Ishikawa (cell line): Measurements from ENCODE around the gene DGKI.

Source experiments
- CEBPB ChIP-seq: IDR thresholded peaks from 2 replicates; pipeline ENCODE4 v1.6.1; 2012
- CREB1 ChIP-seq: IDR thresholded peaks from 2 replicates; pipeline ENCODE4 v1.6.1; 2012; ENCODE audit warnings: low read depth
- EGR1 ChIP-seq: IDR thresholded peaks from 2 replicates; pipeline ENCODE4 v1.6.1; 2012
- EP300 ChIP-seq: IDR thresholded peaks from 2 replicates; pipeline ENCODE4 v1.6.1; 2012; ENCODE audit warnings: borderline replicate concordance
- FOXM1 ChIP-seq: IDR thresholded peaks from 2 replicates; pipeline ENCODE4 v1.6.1; 2012; ENCODE audit warnings: low read depth, borderline replicate concordance
- NFIC ChIP-seq: IDR thresholded peaks from 2 replicates; pipeline ENCODE4 v1.6.1; 2012
- RAD21 ChIP-seq: IDR thresholded peaks from 2 replicates; pipeline ENCODE4 v1.6.1; 2012; ENCODE audit warnings: low read depth
- REST ChIP-seq: IDR thresholded peaks from 2 replicates; pipeline ENCODE4 v1.6.1; 2012; ENCODE audit warnings: low read depth, mild to moderate bottlenecking
- TAF1 ChIP-seq: IDR thresholded peaks from 2 replicates; pipeline ENCODE4 v1.6.1; 2012; ENCODE audit warnings: low read depth, mild to moderate bottlenecking
- TCF12 ChIP-seq: IDR thresholded peaks from 2 replicates; pipeline ENCODE4 v1.6.1; 2012; ENCODE audit warnings: low read depth
- TEAD4 ChIP-seq: IDR thresholded peaks from 2 replicates; pipeline ENCODE4 v1.6.1; 2012
- USF1 ChIP-seq: IDR thresholded peaks from 2 replicates; pipeline ENCODE4 v1.6.1; 2012
- YY1 ChIP-seq: IDR thresholded peaks from 2 replicates; pipeline ENCODE4 v1.6.1; 2012; ENCODE audit warnings: low read depth
- ZBTB7A ChIP-seq: IDR thresholded peaks from 2 replicates; pipeline ENCODE4 v1.6.1; 2012; ENCODE audit warnings: low read depth
- TF ChIP-seq, protein P1 (sequence below): IDR thresholded peaks from 2 replicates; pipeline ENCODE4 v1.6.1; 2012

Gene DGKI

GRCh38 chr7:137546671-137547070 is 300.1 kb downstream of the DGKI start:
- no peak for TF ChIP-seq RAD21
- no peak for TF ChIP-seq USF1
- TF ChIP-seq CREB1 = no peak
- no peak for TF ChIP-seq CEBPB
- TF ChIP-seq TAF1 = no peak
- no peak for TF ChIP-seq TCF12
- no peak for TF ChIP-seq ZBTB7A
- TF ChIP-seq NFIC = no peak
- no peak for TF ChIP-seq FOXM1
- TF ChIP-seq TEAD4 = no peak
- TF ChIP-seq EGR1 = no peak
- TF ChIP-seq REST = no peak
- TF ChIP-seq, protein P1, sequence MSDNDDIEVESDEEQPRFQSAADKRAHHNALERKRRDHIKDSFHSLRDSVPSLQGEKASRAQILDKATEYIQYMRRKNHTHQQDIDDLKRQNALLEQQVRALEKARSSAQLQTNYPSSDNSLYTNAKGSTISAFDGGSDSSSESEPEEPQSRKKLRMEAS = no peak
- TF ChIP-seq YY1 = no peak

DNA sequence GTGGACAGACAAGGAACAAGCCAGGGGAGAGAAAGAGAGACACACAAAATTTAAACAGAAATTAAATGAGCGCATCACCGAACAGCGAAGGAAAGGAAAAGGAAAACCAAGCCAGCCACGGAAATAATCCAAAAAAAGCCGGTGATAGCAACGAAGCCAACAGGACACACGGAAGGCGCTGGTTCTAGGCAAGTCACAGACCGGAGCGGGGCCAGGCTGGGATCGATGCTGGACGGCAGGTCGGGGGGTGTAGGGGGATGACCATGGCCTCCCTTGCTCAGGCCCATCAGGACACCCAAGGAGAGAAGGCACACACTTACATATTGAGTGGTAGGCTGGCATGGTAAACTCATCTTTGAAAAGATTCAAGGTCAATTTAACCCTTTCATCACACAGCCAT is 300.8 kb downstream of the DGKI start:
- TF ChIP-seq YY1 (no peak), TEAD4 (no peak), FOXM1 (no peak), NFIC (no peak), CREB1 (no peak), TCF12 (no peak), EGR1 (no peak)

- TF ChIP-seq USF1 = no peak
- no peak for TF ChIP-seq TAF1
- no peak for TF ChIP-seq FOXM1
- no peak for TF ChIP-seq TCF12
- no peak for TF ChIP-seq YY1
- no peak for TF ChIP-seq TEAD4
- TF ChIP-seq RAD21 = no peak
- TF ChIP-seq EP300 = no peak
- no peak for TF ChIP-seq EGR1
- TF ChIP-seq, protein P1 = no peak
Observed at GRCh38 chr7:137545059-137545716, 301.6 kb downstream of the DGKI start.

DNA sequence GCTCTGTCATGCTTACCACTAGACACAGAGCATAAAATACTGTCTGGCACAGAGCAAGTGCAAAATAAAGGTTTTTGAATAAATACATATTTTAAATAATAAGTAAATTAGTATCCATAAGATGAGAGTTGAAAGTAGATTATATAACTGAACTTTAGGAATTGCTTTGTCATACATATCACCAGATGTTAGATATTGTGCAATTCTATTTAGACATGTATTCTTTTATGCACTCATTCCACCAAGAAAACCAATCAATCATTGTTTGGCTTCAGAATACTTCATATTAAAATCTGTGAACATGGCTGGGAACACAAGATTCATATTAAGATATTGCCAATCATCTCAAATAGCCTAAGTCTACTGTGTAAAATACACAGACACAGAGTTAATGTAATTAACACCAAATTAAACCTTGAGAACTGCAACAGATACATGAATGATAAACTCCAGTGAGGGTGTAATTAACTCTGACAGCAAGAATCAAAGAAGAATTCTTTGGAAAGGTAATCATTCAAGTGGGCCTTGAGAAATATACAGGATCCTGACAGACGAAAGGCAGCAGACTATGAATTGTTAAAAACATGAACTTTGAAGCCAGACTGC is 302.2 kb downstream of the DGKI start:
- TF ChIP-seq EP300 (no peak), TCF12 (no peak), REST (no peak), CREB1 (no peak), EGR1 (no peak), RAD21 (no peak)

GRCh38 chr7:137539111-137539715 is 307.6 kb downstream of the DGKI start:
- TF ChIP-seq USF1 (no peak), CEBPB (no peak), EGR1 (no peak), TCF12 (no peak), TAF1 (no peak), REST (no peak)
- TF ChIP-seq, protein P1 = no peak
